HepG2 (cell line): ENCODE measurements around the gene ATXN2. TPM values are rescaled to one million over a fixed set of nuclear protein-coding genes. Genes with fewer than 3 reads are reported as not detected.
A peak's percentile ranks its signal among the peaks of the same experiment; 100 is the strongest.

Source experiments
- ATF6 ChIP-seq: sonication (generic); formaldehyde crosslinking; conservative IDR thresholded peaks from 2 replicates; pipeline ENCODE4 v1.4.0; 2020; ENCODE audit warnings: missing genetic modification reagents
- ATF7 ChIP-seq, 2 experiments: fragments of 450-650 bp in 1 of 2; sonication (generic) in 1 of 2; formaldehyde crosslinking in 1 of 2; IDR thresholded peaks; 2 replicates each; pipeline versions ENCODE4 v1.4.0 to v1.6.1; 2016 to 2020; ENCODE audit warnings: antibody characterized with exemption in 1 of 2, mild to moderate bottlenecking in 1 of 2, missing genetic modification reagents in 1 of 2
- EEA1 ChIP-seq: sonication (generic); formaldehyde crosslinking; IDR thresholded peaks from 2 replicates; pipeline ENCODE4 v1.5.1; 2020; ENCODE audit warnings: mild to moderate bottlenecking, missing genetic modification reagents, borderline replicate concordance
- KIAA2018 ChIP-seq: sonication (generic); formaldehyde crosslinking; IDR thresholded peaks from 2 replicates; pipeline ENCODE4 v1.5.0; 2020; ENCODE audit warnings: mild to moderate bottlenecking, missing genetic modification reagents, borderline replicate concordance
- MAFG ChIP-seq: sonication (generic); formaldehyde crosslinking; IDR thresholded peaks from 2 replicates; pipeline ENCODE4 v1.5.1; 2020; ENCODE audit warnings: mild to moderate bottlenecking, missing genetic modification reagents
- PAX8 ChIP-seq: sonication (generic); formaldehyde crosslinking; IDR thresholded peaks from 2 replicates; pipeline ENCODE4 v1.8.0; 2022; ENCODE audit warnings: mild to moderate bottlenecking, missing genetic modification reagents, borderline replicate concordance
- PHF8 ChIP-seq: sonication (generic); formaldehyde crosslinking; IDR thresholded peaks from 2 replicates; pipeline ENCODE4 v1.5.0; 2020; ENCODE audit warnings: missing genetic modification reagents
- SKI ChIP-seq: fragments of 450-650 bp; IDR thresholded peaks from one replicate; pipeline ENCODE4 v1.6.1; 2018; ENCODE audit warnings: mild to moderate bottlenecking; ENCODE audit not compliant: partially characterized antibody
- USF2 ChIP-seq, 2 experiments: sonication (generic) in 1 of 2; formaldehyde crosslinking in 1 of 2; IDR thresholded peaks; 2 replicates each; pipeline versions ENCODE4 v1.5.1 to v1.6.1; 2011 to 2020; ENCODE audit warnings: borderline replicate concordance in 1 of 2, low read depth in 1 of 2, low read length in 1 of 2, mild to moderate bottlenecking in 1 of 2, missing genetic modification reagents in 1 of 2, moderate library complexity in 1 of 2
- ZNF30 ChIP-seq: sonication (generic); formaldehyde crosslinking; IDR thresholded peaks from 2 replicates; pipeline ENCODE4 v1.5.0; 2020; ENCODE audit warnings: mild to moderate bottlenecking, missing genetic modification reagents
- ZNF451 ChIP-seq: sonication (generic); formaldehyde crosslinking; IDR thresholded peaks from 2 replicates; pipeline ENCODE4 v1.5.0; 2020; ENCODE audit warnings: mild to moderate bottlenecking, missing genetic modification reagents
- ZNF546 ChIP-seq: sonication (generic); formaldehyde crosslinking; conservative IDR thresholded peaks from 2 replicates; pipeline ENCODE4 v1.8.1; 2023; ENCODE audit warnings: mild to moderate bottlenecking, missing genetic modification reagents
- ZNF800 ChIP-seq: sonication (generic); formaldehyde crosslinking; IDR thresholded peaks from 2 replicates; pipeline ENCODE4 v1.4.0; 2020; ENCODE audit warnings: missing genetic modification reagents
- polyA plus RNA-seq, 8 experiments: library from polyadenylated mRNA; depleted of rRNA in 3 of 8; stranded (reverse) in 7 of 8; unstranded in 1 of 8; fragments of >200 nt; fragmentation: Illumina TruSeq in 4 of 8; extraction: Trizol in 4 of 8; gene quantifications; 2 replicates each; pipeline versions ENCODE4 v1.2.1 to v1.2.3, GENCODE V29; 2011 to 2016; ENCODE audit warnings: low read depth in 4 of 8, missing spikeins in 1 of 8, mixed read lengths in 1 of 8; ENCODE audit not compliant: insufficient read depth in 1 of 8
- total RNA-seq, 5 experiments: library from RNA; depleted of rRNA; stranded (reverse); fragments of >200 nt; fragmentation: Illumina TruSeq; extraction: Trizol; gene quantifications; 2 replicates each; pipeline ENCODE4 v1.2.3, GENCODE V29; 2016; ENCODE audit warnings: low read depth in 1 of 5

Gene ATXN2
- total and polyA plus RNA-seq, 2 of the 13 experiments (the other 11 are each of a cell fraction or from before 2014, with no cell fraction given) = 18.1 to 27.1 TPM

- TF ChIP-seq KIAA2018 (CRISPR knock-in tag) = no peak
- no peak for TF ChIP-seq ZNF451 (CRISPR knock-in tag)
- no peak for TF ChIP-seq ZNF30 (CRISPR knock-in tag)
- TF ChIP-seq ZNF800 = no peak
- no peak for TF ChIP-seq SKI
- peak; percentile 53 for TF ChIP-seq PHF8 (CRISPR knock-in tag)
- no peak for TF ChIP-seq PAX8 (CRISPR knock-in tag)
- TF ChIP-seq ATF7 (IDR thresholded peaks at IDR 0.05) = no peak
- TF ChIP-seq ATF7 (CRISPR knock-in tag; IDR thresholded peaks at IDR 0.05) = no peak
- TF ChIP-seq EEA1 (CRISPR knock-in tag) = no peak
- no peak for TF ChIP-seq ATF6 (CRISPR knock-in tag)
- no peak for TF ChIP-seq MAFG (CRISPR knock-in tag)
- TF ChIP-seq ZNF546 (CRISPR knock-in tag) = no peak
- peak; percentile 84 for TF ChIP-seq USF2 (IDR thresholded peaks at IDR 0.05; ENCODE audit: low read depth, low read length)
- peak; percentile 86 for TF ChIP-seq USF2 (CRISPR knock-in tag; IDR thresholded peaks at IDR 0.05; ENCODE audit: borderline replicate concordance)
Measured at GRCh38 chr12:111405149-111405858, 193.8 kb downstream of the ATXN2 start (continued).
